Measurements from ENCODE around the gene KATNBL1. TPM values are rescaled to one million over a fixed set of nuclear protein-coding genes. Genes with fewer than 3 reads are reported as not detected.
"Not testable (repeated sequence)": the region's sequence is repeated elsewhere in the genome, so short reads cannot be mapped to it uniquely, and the experiment has no call there.

KATNBL1 gene
- total RNA-seq, 1 donor from 2014 or later, result 54.6 TPM

GRCh38 chr15:34185666-34186065 lies 24.2 kb downstream of the KATNBL1 start:
- peaks cover 69% of the 10 kb centered on the region for H4K20me1 ChIP-seq (ENCODE audit: insufficient read depth, low read length)
- no peaks in the 10 kb centered on the region for H3K9me3 ChIP-seq (ENCODE audit: insufficient read depth, low read depth, low read length)
- H3K4me1 ChIP-seq (ENCODE audit: insufficient read depth, low read length), result no peaks in the 10 kb centered on the region
- no peak for TF ChIP-seq EZH2 (IDR thresholded peaks at IDR 0.05; ENCODE audit: insufficient read depth, low read length)
- no peak overlapping the region for H3K4me3 ChIP-seq (ENCODE audit: insufficient read depth, low read depth, low read length)
- no peak overlapping the region for H3K27ac Mint-ChIP-seq (ENCODE audit: unreplicated experiment)
- FAIRE-seq (no peak), DNase-seq (ENCODE audit: low read depth) (no peak)
- peaks cover 8% of the 10 kb centered on the region for H3K36me3 Mint-ChIP-seq (ENCODE audit: low read depth, unreplicated experiment)
- H3K79me2 ChIP-seq (ENCODE audit: insufficient read depth, low read length), result peaks cover 90% of the 10 kb centered on the region
- H3K4me3 Mint-ChIP-seq (ENCODE audit: unreplicated experiment), result no peak overlapping the region
- H3K4me2 ChIP-seq (ENCODE audit: low read length), result no peak overlapping the region
- no peaks in the 10 kb centered on the region for H3K36me3 ChIP-seq (ENCODE audit: insufficient read depth, low read length)
- H3K4me1 Mint-ChIP-seq (ENCODE audit: low read depth, unreplicated experiment), result peaks cover 7% of the 10 kb centered on the region
- no peak overlapping the region for H3K9ac ChIP-seq (ENCODE audit: low read length)
- no peaks in the 10 kb centered on the region for H3K27me3 ChIP-seq (ENCODE audit: insufficient read depth, low read length)
- H3K27me3 Mint-ChIP-seq (ENCODE audit: low read depth, unreplicated experiment), result no peaks in the 10 kb centered on the region
- H3K9me3 Mint-ChIP-seq (ENCODE audit: unreplicated experiment), result no peaks in the 10 kb centered on the region
- no peak overlapping the region for H3K27ac ChIP-seq (ENCODE audit: low read depth, low read length)
- H2AFZ ChIP-seq (ENCODE audit: low read depth, low read length), result no peak overlapping the region

GRCh38 chr15:34182942-34183341 lies 27.0 kb downstream of the KATNBL1 start:
- TF ChIP-seq EZH2 (IDR thresholded peaks at IDR 0.05; ENCODE audit: insufficient read depth, low read length) (no peak), CTCF (IDR thresholded peaks at IDR 0.05; ENCODE audit: insufficient read depth, low read depth, low read length) (no peak)
- no peak overlapping the region for H3K4me3 Mint-ChIP-seq (ENCODE audit: unreplicated experiment)
- H2AFZ ChIP-seq (ENCODE audit: low read depth, low read length), result no peak overlapping the region
- peaks cover 89% of the 10 kb centered on the region for H3K79me2 ChIP-seq (ENCODE audit: insufficient read depth, low read length)
- no peak overlapping the region for H3K9ac ChIP-seq (ENCODE audit: low read length)
- no peaks in the 10 kb centered on the region for H3K9me3 Mint-ChIP-seq (ENCODE audit: unreplicated experiment)
- no peak overlapping the region for H3K4me3 ChIP-seq (ENCODE audit: insufficient read depth, low read depth, low read length)
- no peaks in the 10 kb centered on the region for H3K4me1 ChIP-seq (ENCODE audit: insufficient read depth, low read length)
- H3K27ac Mint-ChIP-seq (ENCODE audit: unreplicated experiment), result no peak overlapping the region
- no peaks in the 10 kb centered on the region for H3K27me3 Mint-ChIP-seq (ENCODE audit: low read depth, unreplicated experiment)
- H3K4me2 ChIP-seq (ENCODE audit: low read length), result no peak overlapping the region
- no peaks in the 10 kb centered on the region for H3K4me1 Mint-ChIP-seq (ENCODE audit: low read depth, unreplicated experiment)
- peaks cover 8% of the 10 kb centered on the region for H3K36me3 Mint-ChIP-seq (ENCODE audit: low read depth, unreplicated experiment)
- H4K20me1 ChIP-seq (ENCODE audit: insufficient read depth, low read length), result peaks cover 72% of the 10 kb centered on the region
- no peaks in the 10 kb centered on the region for H3K27me3 ChIP-seq (ENCODE audit: insufficient read depth, low read length)
- DNase-seq (ENCODE audit: low read depth) (no peak), FAIRE-seq (no peak)
- no peaks in the 10 kb centered on the region for H3K36me3 ChIP-seq (ENCODE audit: insufficient read depth, low read length)
- H3K9me3 ChIP-seq (ENCODE audit: insufficient read depth, low read depth, low read length), result no peaks in the 10 kb centered on the region
- H3K27ac ChIP-seq (ENCODE audit: low read depth, low read length), result no peak overlapping the region

GRCh38 chr15:34179234-34179633 lies 30.7 kb downstream of the KATNBL1 start:
- Histone ChIP-seq H3K4me1 (ENCODE audit: insufficient read depth, low read length) (no peaks in the 10 kb centered on the region), H3K9ac (ENCODE audit: low read length) (no peak overlapping the region), H4K20me1 (ENCODE audit: insufficient read depth, low read length) (peaks cover 66% of the 10 kb centered on the region), H3K4me3 (ENCODE audit: insufficient read depth, low read depth, low read length) (no peak overlapping the region), H2AFZ (ENCODE audit: low read depth, low read length) (no peak overlapping the region), H3K27me3 (ENCODE audit: insufficient read depth, low read length) (no peaks in the 10 kb centered on the region), H3K9me3 (ENCODE audit: insufficient read depth, low read depth, low read length) (no peaks in the 10 kb centered on the region), H3K79me2 (ENCODE audit: insufficient read depth, low read length) (peaks cover 92% of the 10 kb centered on the region), H3K4me2 (ENCODE audit: low read length) (no peak overlapping the region), H3K27ac (ENCODE audit: low read depth, low read length) (no peak overlapping the region), H3K36me3 (ENCODE audit: insufficient read depth, low read length) (peaks cover 3% of the 10 kb centered on the region)
- no peak for TF ChIP-seq EZH2 (IDR thresholded peaks at IDR 0.05; ENCODE audit: insufficient read depth, low read length)
- no peak for TF ChIP-seq CTCF (IDR thresholded peaks at IDR 0.05; ENCODE audit: insufficient read depth, low read depth, low read length)
- Mint-ChIP-seq H3K36me3 (ENCODE audit: low read depth, unreplicated experiment) (peaks cover 9% of the 10 kb centered on the region), H3K27me3 (ENCODE audit: low read depth, unreplicated experiment) (no peaks in the 10 kb centered on the region), H3K4me3 (ENCODE audit: unreplicated experiment) (no peak overlapping the region), H3K9me3 (ENCODE audit: unreplicated experiment) (no peaks in the 10 kb centered on the region), H3K27ac (ENCODE audit: unreplicated experiment) (no peak overlapping the region), H3K4me1 (ENCODE audit: low read depth, unreplicated experiment) (no peaks in the 10 kb centered on the region)
- FAIRE-seq (no peak), DNase-seq (ENCODE audit: low read depth) (no peak)

- H3K79me2 ChIP-seq (ENCODE audit: insufficient read depth, low read length), result peaks cover 85% of the 10 kb centered on the region
Measured at GRCh38 chr15:34165987-34166573, 43.8 kb downstream of the KATNBL1 start.

More at GRCh38 chr15:34165987-34166573, 43.8 kb downstream of the KATNBL1 start:
- not testable (repeated sequence) for H3K27ac ChIP-seq (ENCODE audit: low read depth, low read length); DNase-seq (ENCODE audit: low read depth); H3K4me1 Mint-ChIP-seq (ENCODE audit: low read depth, unreplicated experiment); H3K27ac Mint-ChIP-seq (ENCODE audit: unreplicated experiment); H3K4me3 Mint-ChIP-seq (ENCODE audit: unreplicated experiment); H3K27me3 Mint-ChIP-seq (ENCODE audit: low read depth, unreplicated experiment); FAIRE-seq; H3K9ac ChIP-seq (ENCODE audit: low read length); H3K9me3 ChIP-seq (ENCODE audit: insufficient read depth, low read depth, low read length); H3K4me1 ChIP-seq (ENCODE audit: insufficient read depth, low read length); H3K4me2 ChIP-seq (ENCODE audit: low read length); H3K36me3 ChIP-seq (ENCODE audit: insufficient read depth, low read length); H3K27me3 ChIP-seq (ENCODE audit: insufficient read depth, low read length); H2AFZ ChIP-seq (ENCODE audit: low read depth, low read length); H3K4me3 ChIP-seq (ENCODE audit: insufficient read depth, low read depth, low read length)
- peaks cover 28% of the 10 kb centered on the region for H4K20me1 ChIP-seq (ENCODE audit: insufficient read depth, low read length)
- peaks cover 25% of the 10 kb centered on the region for H3K36me3 Mint-ChIP-seq (ENCODE audit: low read depth, unreplicated experiment)
- H3K9me3 Mint-ChIP-seq (ENCODE audit: unreplicated experiment), result peaks cover 21% of the 10 kb centered on the region

All from astrocyte (in vitro differentiated cells and primary cell).